NCI-H1048 (cell line): Measurements from ENCODE around the gene CGB5.

ENCODE experiments used
- DNase-seq: peaks from one replicate; lab custom pipeline; 2025; lab: John Stamatoyannopoulos, UW

The CGB5 gene

DNA sequence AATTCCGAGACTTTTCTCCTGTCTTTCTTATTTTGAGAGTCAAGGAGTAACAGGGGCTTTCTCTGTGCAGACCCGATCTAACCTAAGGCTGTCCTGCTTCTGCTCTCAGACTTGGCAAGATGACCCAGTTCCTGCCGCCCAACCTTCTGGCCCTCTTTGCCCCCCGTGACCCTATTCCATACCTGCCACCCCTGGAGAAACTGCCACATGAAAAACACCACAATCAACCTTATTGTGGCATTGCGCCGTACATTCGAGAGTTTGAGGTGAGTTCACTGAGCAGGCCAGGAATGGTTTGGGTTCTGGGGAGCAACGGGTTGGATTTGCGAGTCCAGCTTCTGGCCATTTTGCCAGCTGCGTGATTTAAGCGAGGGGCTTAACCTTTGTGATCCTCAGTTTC is 42.6 kb downstream of the CGB5 start:
- no peak for DNase-seq

DNA sequence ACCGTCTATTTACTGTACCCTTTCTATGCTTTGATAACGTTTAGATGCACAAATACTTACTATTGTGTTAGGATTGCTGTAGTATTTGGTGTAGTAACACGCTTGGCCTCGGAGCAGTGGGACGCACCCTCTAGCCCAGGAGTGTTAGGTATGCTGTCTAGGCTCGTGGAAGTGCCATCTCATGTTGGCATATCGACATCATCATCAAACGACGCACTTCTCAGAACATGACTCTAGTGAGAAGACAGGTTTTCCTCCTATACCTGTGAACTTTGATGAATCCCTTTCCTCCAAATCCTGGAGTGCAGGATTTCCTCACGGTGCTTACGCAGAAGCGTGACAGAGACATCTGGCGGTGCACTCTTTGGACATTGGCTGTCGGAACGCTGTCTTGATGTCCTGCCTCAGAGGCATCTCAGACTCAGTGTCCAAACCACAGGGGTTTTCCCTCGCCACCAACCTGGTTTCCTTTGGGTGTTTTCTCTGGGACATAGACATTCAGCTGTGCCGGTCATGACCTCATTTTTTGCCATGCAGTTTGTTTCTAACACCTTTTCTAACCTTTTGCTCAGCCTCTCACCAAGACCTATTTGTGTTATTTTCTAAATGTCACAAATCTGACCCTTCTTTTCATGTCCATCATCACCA is 47.9 kb downstream of the CGB5 start:
- no peak for DNase-seq

DNA sequence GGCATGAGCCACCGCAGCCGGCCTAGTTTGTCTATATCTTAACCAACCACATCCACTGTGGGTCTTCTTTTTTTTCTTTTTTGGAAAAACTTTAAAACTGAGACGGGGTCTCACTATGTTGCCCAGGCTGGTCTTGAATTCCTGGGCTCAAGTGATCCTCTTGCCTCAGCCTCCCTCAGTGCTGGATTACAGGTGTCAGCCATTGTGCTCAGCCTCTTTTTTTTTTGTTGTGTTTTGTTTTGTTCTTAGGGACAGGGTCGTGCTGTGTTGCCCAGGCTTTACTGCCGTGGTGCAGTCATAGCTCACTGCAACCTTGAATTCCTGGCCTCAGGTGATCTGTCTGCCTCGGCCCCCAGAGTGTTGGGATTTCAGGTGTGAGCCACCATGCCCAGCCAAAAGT is 49.0 kb downstream of the CGB5 start:
- no peak for DNase-seq
